DMS114 treated with DMSO at 0.1 percent for 48 hours (cell line): ENCODE measurements around the gene TRIO.
"Not testable (repeated sequence)": the region's sequence is repeated elsewhere in the genome, so short reads cannot be mapped to it uniquely, and the experiment has no call there.

Experiments
- DNase-seq: peaks from one replicate; lab custom pipeline; 2025; ENCODE audit not compliant: unreplicated experiment; lab: John Stamatoyannopoulos, UW

Gene TRIO

GRCh38 chr5:14523243-14524034, 380.3 kb downstream of the TRIO start:
- DNase-seq: no peak

- DNase-seq: no peak
These were observed 382.3 kb downstream of the TRIO start for GRCh38 chr5:14525397-14525796.

- DNase-seq: no peak
These were observed 383.4 kb downstream of the TRIO start for GRCh38 chr5:14526493-14526892.

- DNase-seq: no peak
These were observed 385.0 kb downstream of the TRIO start for GRCh38 chr5:14528115-14528514.

GRCh38 chr5:14528926-14529325, 385.8 kb downstream of the TRIO start:
- no peak for DNase-seq

- no peak for DNase-seq
These were observed 388.5 kb downstream of the TRIO start for GRCh38 chr5:14531668-14532067.

GRCh38 chr5:14532180-14532579, 389.0 kb downstream of the TRIO start:
- no peak for DNase-seq

- no peak for DNase-seq
These were observed 391.6 kb downstream of the TRIO start for GRCh38 chr5:14534773-14535172.

- DNase-seq: no peak
These were observed 402.2 kb downstream of the TRIO start for GRCh38 chr5:14545308-14545707.

- no peak for DNase-seq
These were observed 402.7 kb downstream of the TRIO start for GRCh38 chr5:14545862-14546261.

GRCh38 chr5:14547666-14548065, 404.5 kb downstream of the TRIO start:
- no peak for DNase-seq

- no peak for DNase-seq
These were observed 408.1 kb downstream of the TRIO start for GRCh38 chr5:14551211-14551610.

GRCh38 chr5:14552017-14552416, 408.9 kb downstream of the TRIO start:
- no peak for DNase-seq

GRCh38 chr5:14554288-14554687, 411.1 kb downstream of the TRIO start:
- DNase-seq: not testable (repeated sequence)

GRCh38 chr5:14556015-14556414, 412.9 kb downstream of the TRIO start:
- DNase-seq: no peak

- no peak for DNase-seq
These were observed 414.1 kb downstream of the TRIO start for GRCh38 chr5:14557203-14557770.

GRCh38 chr5:14557791-14558415, 414.8 kb downstream of the TRIO start:
- DNase-seq: no peak
